Measurements from ENCODE around the gene SMIM36.
A peak's percentile ranks its signal among the peaks of the same experiment; 100 is the strongest.
"Not testable (repeated sequence)": the region's sequence is repeated elsewhere in the genome, so short reads cannot be mapped to it uniquely, and the experiment has no call there.

Gene SMIM36

GRCh38 chr17:55442953-55443683, 68.1 kb downstream of the SMIM36 start:
- H3K4me1 Mint-ChIP-seq: no peaks in the 10 kb centered on the region
- no peaks in the 10 kb centered on the region for H3K9me3 Mint-ChIP-seq
- H3K27ac Mint-ChIP-seq: no peak overlapping the region
- H3K27me3 Mint-ChIP-seq: peaks cover 16% of the 10 kb centered on the region
- H3K4me3 Mint-ChIP-seq: no peak overlapping the region
- no peak for DNase-seq
- CTCF ChIA-PET: no interaction called here
- H3K36me3 Mint-ChIP-seq: no peaks in the 10 kb centered on the region

GRCh38 chr17:55442462-55442861, 68.8 kb downstream of the SMIM36 start:
- Mint-ChIP-seq H3K36me3 (no peaks in the 10 kb centered on the region), H3K4me3 (no peak overlapping the region), H3K9me3 (no peaks in the 10 kb centered on the region), H3K27me3 (peaks cover 16% of the 10 kb centered on the region), H3K4me1 (peaks cover 2% of the 10 kb centered on the region), H3K27ac (no peak overlapping the region)
- no peak for DNase-seq
- CTCF ChIA-PET: no interaction called here

DNA sequence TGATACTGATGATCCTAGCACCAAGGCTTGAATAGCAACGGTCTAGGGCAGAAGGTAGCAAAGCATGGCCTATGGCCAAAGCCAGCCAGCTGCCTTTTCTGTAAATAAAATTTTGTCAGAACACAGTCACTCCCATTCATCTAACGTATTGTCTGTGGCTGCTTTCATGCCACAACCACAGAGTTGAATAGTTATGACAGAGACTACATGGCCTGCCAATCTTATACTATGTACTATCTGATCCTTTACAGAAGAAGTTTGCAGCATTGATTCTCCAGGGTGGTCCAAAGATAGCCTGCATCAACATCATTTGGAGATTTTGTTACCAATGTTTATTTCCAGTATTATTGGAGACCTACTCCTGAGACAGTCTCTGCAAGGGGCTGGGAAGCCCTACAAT, 69.7 kb downstream of the SMIM36 start:
- no peak overlapping the region for H3K27ac Mint-ChIP-seq
- no peak overlapping the region for H3K4me3 Mint-ChIP-seq
- CTCF ChIA-PET: no interaction called here
- peaks cover 4% of the 10 kb centered on the region for H3K4me1 Mint-ChIP-seq
- H3K36me3 Mint-ChIP-seq: no peaks in the 10 kb centered on the region
- H3K9me3 Mint-ChIP-seq: no peaks in the 10 kb centered on the region
- no peak for DNase-seq
- peaks cover 16% of the 10 kb centered on the region for H3K27me3 Mint-ChIP-seq

GRCh38 chr17:55440391-55440790, 70.9 kb downstream of the SMIM36 start:
- CTCF ChIA-PET: interaction anchor here (1.4 kb wide), 1 partner anchor 310 kb away, joined by 3 read pairs; the partner anchor contains the start of gene PCTP

DNA sequence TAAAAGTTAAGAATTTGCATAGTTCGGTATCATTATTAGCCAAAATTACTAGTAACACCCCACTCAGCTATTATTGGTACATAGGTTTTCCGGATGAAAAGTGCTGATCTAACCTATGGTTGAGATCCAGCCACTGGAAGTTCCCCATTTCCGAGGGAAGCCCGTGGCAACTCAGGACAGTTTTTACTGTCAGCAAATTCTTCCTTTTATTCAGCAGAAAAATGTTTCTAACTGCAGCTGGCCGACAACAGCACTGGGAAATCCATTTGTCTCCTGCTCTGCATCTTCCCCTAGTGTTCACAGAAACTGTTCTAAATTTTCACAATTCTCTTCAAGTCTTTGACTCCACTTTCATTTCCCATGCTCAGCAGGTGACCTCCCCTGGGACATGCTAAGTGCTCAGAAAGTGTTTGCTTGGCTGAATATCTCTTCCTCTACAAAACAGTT, 74.1 kb downstream of the SMIM36 start:
- H3K36me3 Mint-ChIP-seq: no peaks in the 10 kb centered on the region
- H3K27me3 Mint-ChIP-seq: peaks cover 8% of the 10 kb centered on the region
- H3K4me3 Mint-ChIP-seq: no peak overlapping the region
- peaks cover 17% of the 10 kb centered on the region for H3K4me1 Mint-ChIP-seq
- DNase-seq: no peak
- no peak overlapping the region for H3K27ac Mint-ChIP-seq
- H3K9me3 Mint-ChIP-seq: no peaks in the 10 kb centered on the region
- CTCF ChIA-PET: no interaction called here

More at GRCh38 chr17:55440391-55440790, 70.9 kb downstream of the SMIM36 start:
- H3K27me3 Mint-ChIP-seq: peaks cover 11% of the 10 kb centered on the region
- H3K27ac Mint-ChIP-seq: no peak overlapping the region
- no peaks in the 10 kb centered on the region for H3K9me3 Mint-ChIP-seq
- H3K4me3 Mint-ChIP-seq: no peak overlapping the region
- H3K4me1 Mint-ChIP-seq: peaks cover 4% of the 10 kb centered on the region
- DNase-seq: no peak
- no peaks in the 10 kb centered on the region for H3K36me3 Mint-ChIP-seq

DNA sequence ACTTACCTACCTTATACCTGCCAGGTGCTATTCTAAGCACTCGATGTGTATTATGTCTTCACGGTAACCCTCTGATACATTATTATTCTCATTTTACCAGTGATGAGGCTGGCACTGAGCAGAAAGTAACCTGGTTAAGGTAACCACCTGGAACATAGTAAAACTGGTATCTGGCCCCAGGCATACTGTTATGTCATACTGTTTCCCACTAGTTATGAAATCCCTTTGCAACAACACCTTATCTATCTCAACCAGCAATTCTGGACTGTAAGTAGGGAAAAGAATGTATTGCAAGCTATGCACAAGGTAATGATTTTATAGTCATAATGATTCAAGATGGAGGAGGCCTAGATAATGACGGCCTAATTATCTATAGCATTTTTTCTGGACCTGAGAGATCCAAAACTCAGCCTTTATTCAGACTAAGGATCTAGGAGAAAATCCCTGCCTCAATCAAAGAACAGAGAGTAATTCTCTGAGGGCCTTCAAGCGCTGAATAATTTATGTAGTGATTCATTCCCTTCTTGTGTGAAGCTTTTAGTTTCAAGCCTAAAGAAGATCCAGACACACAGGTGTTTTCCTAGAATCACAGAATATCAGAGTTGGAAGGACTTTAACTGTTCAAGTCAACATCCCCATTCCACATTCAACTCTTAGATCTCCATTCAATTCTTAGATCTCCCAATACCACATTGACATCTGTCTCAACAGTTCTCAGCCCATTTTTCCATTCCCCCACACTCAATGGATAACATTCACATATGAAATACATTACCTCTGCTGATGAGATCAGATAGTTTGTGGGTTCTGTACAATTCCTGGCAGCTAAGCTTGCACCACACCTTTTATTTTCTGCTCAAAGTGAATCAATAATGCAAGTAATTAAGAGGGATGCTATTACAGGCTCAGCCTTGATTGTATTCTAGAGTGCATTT, 74.8 kb downstream of the SMIM36 start:
- no peak overlapping the region for H3K27ac Mint-ChIP-seq
- no peak for DNase-seq
- H3K9me3 Mint-ChIP-seq: no peaks in the 10 kb centered on the region
- peaks cover 7% of the 10 kb centered on the region for H3K27me3 Mint-ChIP-seq
- CTCF ChIA-PET: no interaction called here
- H3K4me1 Mint-ChIP-seq: peaks cover 19% of the 10 kb centered on the region
- H3K36me3 Mint-ChIP-seq: no peaks in the 10 kb centered on the region
- H3K4me3 Mint-ChIP-seq: no peak overlapping the region

DNA sequence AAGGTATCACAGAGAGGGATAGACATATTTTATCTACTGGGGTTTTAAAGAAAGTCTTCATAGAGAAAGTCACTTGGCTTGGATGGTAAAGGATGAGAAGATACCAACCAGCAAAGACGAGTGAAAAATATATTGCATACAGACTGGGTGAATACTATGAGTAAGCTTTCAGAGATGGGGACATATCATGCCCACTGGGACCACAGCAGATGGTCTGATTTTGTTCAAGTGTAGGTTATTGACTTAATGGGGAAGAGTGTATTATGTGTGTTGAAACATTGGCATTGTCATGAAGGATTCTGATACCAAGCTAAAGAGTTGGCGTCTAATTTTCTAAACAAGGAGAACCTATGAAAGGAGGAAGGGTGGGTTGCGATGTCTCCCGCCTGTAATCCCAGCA, 75.8 kb downstream of the SMIM36 start:
- Mint-ChIP-seq H3K9me3 (no peaks in the 10 kb centered on the region), H3K36me3 (no peaks in the 10 kb centered on the region), H3K27me3 (no peaks in the 10 kb centered on the region), H3K4me1 (peaks cover 19% of the 10 kb centered on the region), H3K27ac (no peak overlapping the region), H3K4me3 (no peak overlapping the region)
- CTCF ChIA-PET: no interaction called here
- DNase-seq: no peak

GRCh38 chr17:55434721-55435120, 76.5 kb downstream of the SMIM36 start:
- H3K27me3 Mint-ChIP-seq: no peaks in the 10 kb centered on the region
- no peaks in the 10 kb centered on the region for H3K9me3 Mint-ChIP-seq
- H3K4me1 Mint-ChIP-seq: peaks cover 19% of the 10 kb centered on the region
- no peaks in the 10 kb centered on the region for H3K36me3 Mint-ChIP-seq
- H3K27ac Mint-ChIP-seq: no peak overlapping the region
- CTCF ChIA-PET: no interaction called here
- no peak overlapping the region for H3K4me3 Mint-ChIP-seq
- DNase-seq: no peak

- H3K4me1 Mint-ChIP-seq: peaks cover 19% of the 10 kb centered on the region
- no peaks in the 10 kb centered on the region for H3K36me3 Mint-ChIP-seq
- peaks cover under 1% of the 10 kb centered on the region for H3K27me3 Mint-ChIP-seq
- no peaks in the 10 kb centered on the region for H3K9me3 Mint-ChIP-seq
- CTCF ChIA-PET: no interaction called here
- DNase-seq: no peak
- no peak overlapping the region for H3K4me3 Mint-ChIP-seq
- H3K27ac Mint-ChIP-seq: no peak overlapping the region
Observed at GRCh38 chr17:55433629-55434422, 77.4 kb downstream of the SMIM36 start.

GRCh38 chr17:55433029-55433628, 78.1 kb downstream of the SMIM36 start:
- no peak overlapping the region for H3K4me3 Mint-ChIP-seq

GRCh38 chr17:55432358-55433028, 78.8 kb downstream of the SMIM36 start:
- no peaks in the 10 kb centered on the region for H3K9me3 Mint-ChIP-seq
- peaks cover 18% of the 10 kb centered on the region for H3K4me1 Mint-ChIP-seq
- CTCF ChIA-PET: interaction anchor here (1.2 kb wide), 1 partner anchor 14 kb away, joined by 4 read pairs; no protein-coding TSS in a partner anchor
- DNase-seq: no peak
- no peaks in the 10 kb centered on the region for H3K36me3 Mint-ChIP-seq
- H3K4me3 Mint-ChIP-seq: no peak overlapping the region
- peak overlapping the region; percentile 26 for H3K27ac Mint-ChIP-seq
- H3K27me3 Mint-ChIP-seq: peaks cover 4% of the 10 kb centered on the region

More at GRCh38 chr17:55433029-55433628, 78.1 kb downstream of the SMIM36 start:
- no peaks in the 10 kb centered on the region for H3K9me3 Mint-ChIP-seq
- H3K36me3 Mint-ChIP-seq: no peaks in the 10 kb centered on the region
- DNase-seq: no peak
- peaks cover 19% of the 10 kb centered on the region for H3K4me1 Mint-ChIP-seq
- no peak overlapping the region for H3K27ac Mint-ChIP-seq
- H3K27me3 Mint-ChIP-seq: peaks cover 4% of the 10 kb centered on the region
- CTCF ChIA-PET: interaction anchor here (1.2 kb wide), 1 partner anchor 13 kb away, joined by 4 read pairs; no protein-coding TSS in a partner anchor

DNA sequence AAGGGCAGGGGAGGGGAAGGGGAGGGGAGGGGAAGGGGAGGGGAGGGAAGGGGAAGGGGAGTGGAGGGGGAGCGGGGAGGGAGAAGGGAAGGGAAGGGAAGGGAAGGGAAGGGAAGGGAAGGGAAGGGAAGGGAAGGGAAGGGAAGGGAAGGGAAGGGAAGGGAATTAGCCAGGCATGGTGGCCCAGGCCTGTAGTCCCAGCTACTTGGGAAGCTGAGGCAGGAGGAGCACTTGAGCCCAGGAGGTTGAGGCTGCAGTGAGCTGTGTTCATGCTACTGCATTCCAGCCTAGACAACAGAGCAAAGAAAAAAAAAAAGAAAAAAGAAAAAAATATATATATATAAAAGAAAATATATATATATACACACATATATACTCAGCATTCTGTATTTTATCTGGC, 79.3 kb downstream of the SMIM36 start:
- not testable (repeated sequence) for H3K27ac Mint-ChIP-seq, H3K9me3 Mint-ChIP-seq, DNase-seq, H3K4me3 Mint-ChIP-seq, H3K27me3 Mint-ChIP-seq, H3K36me3 Mint-ChIP-seq
- CTCF ChIA-PET: interaction anchor here (1.2 kb wide), 1 partner anchor 14 kb away, joined by 4 read pairs; no protein-coding TSS in a partner anchor
- peaks cover 15% of the 10 kb centered on the region for H3K4me1 Mint-ChIP-seq

GRCh38 chr17:55430541-55431288, 80.5 kb downstream of the SMIM36 start:
- Mint-ChIP-seq H3K27me3 (peaks cover 10% of the 10 kb centered on the region), H3K9me3 (no peaks in the 10 kb centered on the region), H3K36me3 (no peaks in the 10 kb centered on the region), H3K27ac (no peak overlapping the region), H3K4me3 (no peak overlapping the region), H3K4me1 (peaks cover 15% of the 10 kb centered on the region)
- CTCF ChIA-PET: no interaction called here
- no peak for DNase-seq
